GM12878 (cell line): ENCODE data around the gene STAC2.

Source experiments
- CTCF ChIP-seq, 3 experiments: IDR thresholded peaks in 2 of 3; conservative IDR thresholded peaks in 1 of 3; 2 replicates each; pipeline ENCODE4 v1.5.1; 2011; ENCODE audit warnings: low read depth in 3 of 3, low read length in 3 of 3, mild to moderate bottlenecking in 3 of 3, control low read depth in 2 of 3, moderate library complexity in 2 of 3, inconsistent platforms in 1 of 3, mixed read lengths in 1 of 3; ENCODE audit not compliant: control insufficient read depth in 2 of 3, insufficient read depth in 1 of 3; ENCODE audit errors: extremely low read depth in 1 of 3
- E2F4 ChIP-seq: IDR thresholded peaks from 2 replicates; pipeline ENCODE4 v1.6.1; 2012; ENCODE audit warnings: low read depth, low read length, improper control_type of control experiment
- ELK1 ChIP-seq: IDR thresholded peaks from 2 replicates; pipeline ENCODE4 v1.6.1; 2012; ENCODE audit warnings: low read depth, low read length, improper control_type of control experiment
- FOXK2 ChIP-seq: fragments of 450-650 bp; IDR thresholded peaks from 2 replicates; pipeline ENCODE4 v1.6.1; 2017; ENCODE audit warnings: mild to moderate bottlenecking, moderate library complexity
- KDM1A ChIP-seq: fragments of 200-600 bp; sonication (generic); IDR thresholded peaks from 2 replicates; pipeline ENCODE4 v1.6.1; 2016; ENCODE audit warnings: borderline replicate concordance
- MTA2 ChIP-seq: fragments of 450-650 bp; IDR thresholded peaks from 2 replicates; pipeline ENCODE4 v1.6.1; 2016; ENCODE audit warnings: low read depth, mild to moderate bottlenecking, moderate library complexity
- MXI1 ChIP-seq: fragments of 150-350 bp; IDR thresholded peaks from 2 replicates; pipeline ENCODE4 v1.6.1; 2011; ENCODE audit warnings: low read depth, mild to moderate bottlenecking, inconsistent platforms, low read length, improper control_type of control experiment
- MYC ChIP-seq: IDR thresholded peaks from 2 replicates; pipeline ENCODE4 v1.6.1; 2011; ENCODE audit warnings: mild to moderate bottlenecking, low read length, moderate library complexity, inconsistent platforms; ENCODE audit not compliant: insufficient read depth, insufficient replicate concordance, insufficient read length, severe bottlenecking
- PAX5 ChIP-seq: IDR thresholded peaks from 2 replicates; pipeline ENCODE4 v1.6.1; 2011; ENCODE audit warnings: low read depth, low read length, borderline replicate concordance
- POLR2A ChIP-seq: IDR thresholded peaks from 2 replicates; pipeline ENCODE4 v1.6.1; 2011; ENCODE audit warnings: low read depth, mild to moderate bottlenecking, low read length
- SMARCA5 ChIP-seq: fragments of 450-650 bp; IDR thresholded peaks from 2 replicates; pipeline ENCODE4 v1.6.1; 2017; ENCODE audit warnings: mild to moderate bottlenecking
- USF1 ChIP-seq: IDR thresholded peaks from 2 replicates; pipeline ENCODE4 v1.6.1; 2011; ENCODE audit warnings: borderline replicate concordance, low read depth, mild to moderate bottlenecking, moderate library complexity, mixed read lengths, low read length; ENCODE audit not compliant: insufficient read depth; ENCODE audit errors: extremely low read length

- TF ChIP-seq FOXK2: no peak
- TF ChIP-seq MTA2: no peak
- no peak for TF ChIP-seq CTCF (IDR thresholded peaks at IDR 0.05 in 2 of 3, conservative IDR thresholded peaks at IDR 0.05 in 1 of 3; ENCODE audit: control insufficient read depth in 2 of 3, extremely low read depth in 1 of 3, insufficient read depth in 1 of 3, low read depth in 3 of 3, low read length in 3 of 3)
- TF ChIP-seq ELK1: no peak
- TF ChIP-seq MYC: no peak
- no peak for TF ChIP-seq PAX5
- no peak for TF ChIP-seq KDM1A
- no peak for TF ChIP-seq USF1
- no peak for TF ChIP-seq SMARCA5
- TF ChIP-seq E2F4: no peak
- TF ChIP-seq MXI1: no peak
- TF ChIP-seq POLR2A: no peak
These were observed 902 bp downstream of the STAC2 start for GRCh38 chr17:39224778-39225307.
